K562 (cell line): Measurements from ENCODE around the gene UTP4. TPM values are rescaled to one million over a fixed set of nuclear protein-coding genes. Genes with fewer than 3 reads are reported as not detected.

Experiments
- ATAC-seq: fragments of 200-7000 bp; cut with Tn5 transposase; 3 replicates; pipeline ENCODE4 v1.9.1; 2020; ENCODE audit warnings: moderate library complexity
- BruUV-seq: library from RNA; stranded (reverse); fragments of 400-500 nt; replicated peaks from 2 replicates; lab custom pipeline; 2021; lab: Mats Ljungman, UMichigan
- CTCF ChIA-PET: fragments of 300-600 bp; formaldehyde crosslinking; extraction: SDS; loops from one replicate; lab custom pipeline; 2021; ENCODE audit warnings: low intra/inter-chr PET ratio; lab: Yijun Ruan, JAX
- POLR2A ChIA-PET: fragments of 300-600, 350-650 bp; sonication (Branson Sonifier 250); formaldehyde crosslinking; extraction: SDS; loops from one replicate; lab custom pipeline; 2021; ENCODE audit warnings: antibody characterized with exemption, inconsistent platforms; lab: Yijun Ruan, JAX
- DNase-seq, 4 experiments: peaks; one replicate each; pipeline versions ENCODE4 v3.0.0 to v3.0.0-alpha.2; 2011 to 2018; ENCODE audit warnings: low spot score in 3 of 4, mixed read lengths in 3 of 4; ENCODE audit errors: extremely low read depth in 1 of 4
- FAIRE-seq: peaks from 2 replicates; lab custom pipeline; 2011; peaks lifted over from hg19 to GRCh38; lab: Jason Lieb, UNC
- H2AFZ ChIP-seq: 2 replicates; pipeline ENCODE4 v1.6.0; 2011; ENCODE audit warnings: low read depth, low read length, control low read depth, inconsistent platforms
- H3K27ac ChIP-seq: fragments of 200-600 bp; 3 replicates; pipeline ENCODE4 v1.8.0; 2011; ENCODE audit warnings: low read depth, mild to moderate bottlenecking, control low read depth, inconsistent platforms, low read length, moderate library complexity, mixed read lengths; ENCODE audit errors: extremely low read depth
- H3K27me3 ChIP-seq, 2 experiments: fragments of 300-600 bp in 1 of 2; 2 replicates in 1 of 2; 3 replicates in 1 of 2; pipeline versions ENCODE4 v1.6.0 to v1.8.0; 2011; ENCODE audit warnings: inconsistent platforms in 2 of 2, low read length in 2 of 2, mild to moderate bottlenecking in 1 of 2, mixed read lengths in 1 of 2, moderate library complexity in 1 of 2; ENCODE audit not compliant: control insufficient read depth in 2 of 2, insufficient read depth in 2 of 2
- H3K36me3 ChIP-seq: fragments of 300-600 bp; 3 replicates; pipeline ENCODE4 v1.8.0; 2011; ENCODE audit warnings: mild to moderate bottlenecking, low read length, inconsistent platforms; ENCODE audit not compliant: control insufficient read depth, insufficient read depth
- H3K4me1 ChIP-seq, 2 experiments: fragments of 200-600 bp in 1 of 2; replicated peaks in 1 of 2; 2 replicates in 1 of 2; 3 replicates in 1 of 2; pipeline versions ENCODE4 v1.5.1 to v1.8.0; 2011; ENCODE audit warnings: inconsistent platforms in 2 of 2, low read length in 2 of 2, mild to moderate bottlenecking in 1 of 2, mixed read lengths in 1 of 2, moderate library complexity in 1 of 2; ENCODE audit not compliant: control insufficient read depth in 2 of 2, insufficient read depth in 2 of 2
- H3K4me2 ChIP-seq: 2 replicates; pipeline ENCODE4 v1.6.1; 2011; ENCODE audit warnings: low read length, control low read depth, inconsistent platforms, mixed read lengths; ENCODE audit not compliant: insufficient read depth
- H3K4me3 ChIP-seq: fragments of 200-600 bp; sonication (generic), shearing (Covaris generic); 2 replicates; pipeline ENCODE4 v1.5.1; 2016; ENCODE audit warnings: control low read depth, inconsistent platforms
- H3K79me2 ChIP-seq: fragments of 200-600 bp; 3 replicates; pipeline ENCODE4 v1.8.0; 2011; ENCODE audit warnings: low read length, inconsistent platforms; ENCODE audit not compliant: control insufficient read depth, insufficient read depth
- H3K9ac ChIP-seq, 2 experiments: 2 replicates each; pipeline versions ENCODE4 v1.6.0 to v1.6.1; 2011; ENCODE audit warnings: low read depth in 2 of 2, low read length in 2 of 2, control low read depth in 1 of 2, inconsistent platforms in 1 of 2, mild to moderate bottlenecking in 1 of 2, mixed read lengths in 1 of 2; ENCODE audit not compliant: insufficient read depth in 1 of 2
- H3K9me1 ChIP-seq: one replicate; pipeline ENCODE4 v1.6.0; 2011; ENCODE audit warnings: inconsistent platforms, mild to moderate bottlenecking, low read length, moderate library complexity; ENCODE audit not compliant: control insufficient read depth, insufficient read depth
- H3K9me3 ChIP-seq: replicated peaks from 2 replicates; pipeline ENCODE4 v1.5.1; 2011; ENCODE audit warnings: low read depth, low read length, inconsistent platforms; ENCODE audit not compliant: control insufficient read depth, insufficient read depth
- H4K20me1 ChIP-seq: replicated peaks from 2 replicates; pipeline ENCODE4 v1.6.1; 2011; ENCODE audit warnings: low read length, inconsistent platforms, mixed read lengths; ENCODE audit not compliant: control insufficient read depth, insufficient read depth
- DMBX1 ChIP-seq: fragments of 250-450 bp; sonication (Bioruptor Pico); IDR thresholded peaks from 2 replicates; pipeline ENCODE4 v1.8.0; 2022; ENCODE audit warnings: inconsistent platforms, mild to moderate bottlenecking, moderate library complexity, borderline replicate concordance
- EZH2 ChIP-seq: IDR thresholded peaks from 2 replicates; pipeline ENCODE4 v1.6.1; 2012; ENCODE audit warnings: low read depth, mild to moderate bottlenecking, inconsistent platforms, low read length, borderline replicate concordance
- FOXK2 ChIP-seq, 2 experiments: fragments of 450-650 bp; IDR thresholded peaks in 1 of 2; conservative IDR thresholded peaks in 1 of 2; 2 replicates each; pipeline ENCODE4 v1.6.1; 2016; ENCODE audit warnings: low read depth in 2 of 2, mild to moderate bottlenecking in 1 of 2
- LCOR ChIP-seq: sonication (generic); formaldehyde crosslinking; IDR thresholded peaks from 2 replicates; pipeline ENCODE4 v1.8.0; 2022; ENCODE audit warnings: mild to moderate bottlenecking, missing genetic modification reagents
- NONO ChIP-seq, 2 experiments: fragments of 200-400 bp in 1 of 2; fragments of 450-650 bp in 1 of 2; formaldehyde crosslinking in 1 of 2; IDR thresholded peaks; 2 replicates each; pipeline ENCODE4 v1.6.1; 2017; ENCODE audit warnings: low read depth in 2 of 2, mild to moderate bottlenecking in 2 of 2, moderate library complexity in 2 of 2, low read length in 1 of 2
- NR4A1 ChIP-seq, 2 experiments: fragments of 250-450 bp in 1 of 2; fragments of 450-650 bp in 1 of 2; sonication (Bioruptor Pico) in 1 of 2; IDR thresholded peaks; 2 replicates each; pipeline versions ENCODE4 v1.4.0 to v1.6.1; 2016 to 2020; ENCODE audit warnings: mild to moderate bottlenecking in 2 of 2, missing compliant biosample characterization in 1 of 2, missing genetic modification characterization in 1 of 2, moderate library complexity in 1 of 2
- ZNF184 ChIP-seq: sonication (generic); formaldehyde crosslinking; IDR thresholded peaks from 2 replicates; pipeline ENCODE4 v1.5.0; 2020; ENCODE audit warnings: missing genetic modification reagents
- WGBS: fragments of 100-300 bp; shearing (Covaris generic); methylation state at CpG from one replicate; pipeline ENCODE4 v1.1.6; 2016; ENCODE audit warnings: low coverage, mixed read lengths; ENCODE audit not compliant: insufficient coverage; ENCODE audit errors: missing lambda C conversion rate; 5-methylcytosine and 5-hydroxymethylcytosine counted together
- in situ Hi-C: fragments of 300-500 bp; cut with MboI; formaldehyde crosslinking; loops from 4 replicates; pipeline ENCODE4 v1.15.0; 2018; ENCODE audit warnings: inconsistent platforms, mixed read lengths
- intact Hi-C: fragments of 100-400 bp; cut with micrococcal nuclease; formaldehyde crosslinking; loops from 2 replicates; pipeline ENCODE4 v1.14.2; 2022
- polyA plus RNA-seq, 8 experiments: library from polyadenylated mRNA; depleted of rRNA in 4 of 8; stranded (reverse) in 5 of 8; unstranded in 3 of 8; fragments of >200 nt; fragmentation: Nextera tagmentation in 2 of 8; fragmentation: Illumina TruSeq in 1 of 8; extraction: Ambion mirVana in 2 of 8; extraction: Trizol in 1 of 8; gene quantifications; 2 replicates each; pipeline versions ENCODE4 v1.2.1 to v1.2.3, GENCODE V29; 2011 to 2014; ENCODE audit warnings: inconsistent platforms in 1 of 8, missing spikeins in 1 of 8
- total RNA-seq, 7 experiments: library from RNA; depleted of rRNA in 6 of 7; stranded (reverse); fragments of >200 nt in 6 of 7; fragmentation: Illumina TruSeq in 2 of 7; extraction: Trizol in 2 of 7; gene quantifications; 2 replicates each; pipeline versions ENCODE4 v1.2.1 to v1.2.3, GENCODE V29; 2011 to 2021; ENCODE audit warnings: low replicate concordance in 1 of 7
- TF ChIP-seq, protein P1 (sequence below), 2 experiments: fragments of 450-650 bp; IDR thresholded peaks; 2 replicates each; pipeline ENCODE4 v1.6.1; 2016; ENCODE audit warnings: mild to moderate bottlenecking in 2 of 2, borderline replicate concordance in 1 of 2, low read depth in 1 of 2, moderate library complexity in 1 of 2
- TF ChIP-seq, protein P2 (sequence below): fragments of 200-800 bp; sonication (Bioruptor generic); IDR thresholded peaks from 2 replicates; pipeline ENCODE4 v1.6.1; 2017; ENCODE audit warnings: missing genetic modification characterization, missing compliant biosample characterization

The UTP4 gene
- total and polyA plus RNA-seq, 9 of the 15 experiments (the other 6 are each of a cell fraction or from before 2014, with no cell fraction given), result 46.1 to 203 (median 145) TPM

DNA sequence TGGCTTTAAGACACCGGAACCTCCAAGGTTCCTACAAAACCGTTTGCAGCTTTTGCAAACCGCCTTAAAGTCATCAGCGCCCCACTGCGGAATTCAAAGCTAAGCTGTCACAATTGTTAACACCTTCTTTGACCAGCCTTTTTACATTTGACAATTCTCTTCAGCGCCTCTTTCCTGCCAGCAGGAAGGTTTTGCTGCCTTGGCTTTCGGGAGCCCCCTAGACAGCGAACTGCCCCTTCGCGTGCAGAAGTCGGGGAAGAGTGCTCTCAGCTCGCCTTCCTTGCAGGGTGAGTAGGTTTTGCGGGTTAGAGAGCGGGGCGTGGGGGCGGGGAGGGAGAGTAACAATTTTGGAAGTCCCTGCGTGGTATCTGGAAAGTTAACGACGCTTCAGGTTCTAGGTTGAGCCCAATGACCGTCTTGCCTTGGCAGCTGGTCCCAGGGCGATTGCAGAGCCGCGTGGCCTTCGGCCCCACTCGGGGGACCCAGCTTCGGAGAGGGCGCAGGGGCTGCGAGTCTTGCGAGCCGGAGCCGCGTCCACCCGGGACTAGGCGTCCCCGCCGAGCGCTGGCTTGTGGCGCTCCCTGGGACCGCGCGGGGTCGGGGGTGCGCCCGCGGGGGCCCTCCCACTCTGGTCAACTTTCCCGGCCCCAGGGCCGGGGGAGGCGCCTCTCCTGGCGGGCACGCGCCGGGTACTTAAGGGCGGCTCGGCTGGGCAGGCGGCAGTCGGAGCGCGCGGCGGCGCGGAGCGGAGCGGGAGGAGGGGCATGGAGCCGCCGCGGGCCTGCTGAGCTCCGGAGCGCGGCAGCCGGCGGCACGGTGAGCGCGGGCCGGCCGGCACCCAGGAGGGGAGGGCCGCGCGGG is 26.7 kb upstream of the UTP4 start, which contains the start of gene HAS3:
Gene HAS3, plus strand, starts transcription at position 153 of the 861 bp plus-strand sequence. CDS start 3,743 bp downstream, outside the sequence.
- Histone ChIP-seq H3K9me3 (no peaks in the 10 kb centered on the region), H3K79me2 (no peaks in the 10 kb centered on the region), H3K4me3 (peak within 1 kb of the TSS; percentile 65), H3K36me3 (peaks cover 3% of the 10 kb centered on the region; the same call in 2 of the 3 replicates), H3K4me1 (peaks cover 0 to 25% of the 10 kb centered on the region in 2 experiments; a peak in 3 of 5 replicates), H3K9ac (peak within 1 kb of the TSS; percentile 44 to 92; a peak in 3 of 4 replicates), H3K9me1 (no peaks in the 10 kb centered on the region), H4K20me1 (no peaks in the 10 kb centered on the region), H3K27me3 (peaks cover 2 to 8% of the 10 kb centered on the region in 2 experiments; a peak in 1 of 5 replicates), H3K4me2 (peak within 1 kb of the TSS; percentile 81), H2AFZ (peak within 1 kb of the TSS; percentile 92), H3K27ac (no peak within 1 kb of the TSS; the same call in 2 of the 3 replicates)
- ChIA-PET CTCF (interaction anchor here (0.9 to 2.9 kb wide), 5 partner anchors 133 to 402 kb away, joined by 3 to 20 read pairs (median 4); no protein-coding TSS in a partner anchor), POLR2A (interaction anchor here (0.6 to 0.8 kb wide), 5 partner anchors 34 to 371 kb away, joined by 3 read pairs; no protein-coding TSS in a partner anchor)
- intact Hi-C loops (loop anchor here (1.0 to 5.0 kb wide), 3 partner anchors 118 to 258 kb away; no protein-coding TSS in a partner anchor), in situ Hi-C loops (no loop called here)
- BruUV-seq, result no TSS peak
- under 1% methylated on average over 61 of the region's 80 CpGs for WGBS
- peak; percentile 61 to 85 (median 79) for DNase-seq
- FAIRE-seq, result peak; percentile 93
- peak; percentile 87 for ATAC-seq
- TF ChIP-seq NR4A1 (CRISPR knock-in tag; IDR thresholded peaks at IDR 0.05) (no peak), NR4A1 (tag; IDR thresholded peaks at IDR 0.05) (no peak), ZNF184 (no peak), NONO (IDR thresholded peaks at IDR 0.05; ENCODE audit: low read depth in 2 of 2, low read length in 1 of 2) (peak in 1 of 2 experiments; percentile 54; a peak in 1 of 4 replicates), DMBX1 (CRISPR knock-in tag) (no peak), FOXK2 (conservative IDR thresholded peaks at IDR 0.05 in 1 of 2, IDR thresholded peaks at IDR 0.05 in 1 of 2; ENCODE audit: low read depth in 2 of 2) (no peak), EZH2 (no peak), LCOR (CRISPR knock-in tag) (peak; percentile 53; the same call in 1 of the 2 replicates)
- TF ChIP-seq, protein P1, sequence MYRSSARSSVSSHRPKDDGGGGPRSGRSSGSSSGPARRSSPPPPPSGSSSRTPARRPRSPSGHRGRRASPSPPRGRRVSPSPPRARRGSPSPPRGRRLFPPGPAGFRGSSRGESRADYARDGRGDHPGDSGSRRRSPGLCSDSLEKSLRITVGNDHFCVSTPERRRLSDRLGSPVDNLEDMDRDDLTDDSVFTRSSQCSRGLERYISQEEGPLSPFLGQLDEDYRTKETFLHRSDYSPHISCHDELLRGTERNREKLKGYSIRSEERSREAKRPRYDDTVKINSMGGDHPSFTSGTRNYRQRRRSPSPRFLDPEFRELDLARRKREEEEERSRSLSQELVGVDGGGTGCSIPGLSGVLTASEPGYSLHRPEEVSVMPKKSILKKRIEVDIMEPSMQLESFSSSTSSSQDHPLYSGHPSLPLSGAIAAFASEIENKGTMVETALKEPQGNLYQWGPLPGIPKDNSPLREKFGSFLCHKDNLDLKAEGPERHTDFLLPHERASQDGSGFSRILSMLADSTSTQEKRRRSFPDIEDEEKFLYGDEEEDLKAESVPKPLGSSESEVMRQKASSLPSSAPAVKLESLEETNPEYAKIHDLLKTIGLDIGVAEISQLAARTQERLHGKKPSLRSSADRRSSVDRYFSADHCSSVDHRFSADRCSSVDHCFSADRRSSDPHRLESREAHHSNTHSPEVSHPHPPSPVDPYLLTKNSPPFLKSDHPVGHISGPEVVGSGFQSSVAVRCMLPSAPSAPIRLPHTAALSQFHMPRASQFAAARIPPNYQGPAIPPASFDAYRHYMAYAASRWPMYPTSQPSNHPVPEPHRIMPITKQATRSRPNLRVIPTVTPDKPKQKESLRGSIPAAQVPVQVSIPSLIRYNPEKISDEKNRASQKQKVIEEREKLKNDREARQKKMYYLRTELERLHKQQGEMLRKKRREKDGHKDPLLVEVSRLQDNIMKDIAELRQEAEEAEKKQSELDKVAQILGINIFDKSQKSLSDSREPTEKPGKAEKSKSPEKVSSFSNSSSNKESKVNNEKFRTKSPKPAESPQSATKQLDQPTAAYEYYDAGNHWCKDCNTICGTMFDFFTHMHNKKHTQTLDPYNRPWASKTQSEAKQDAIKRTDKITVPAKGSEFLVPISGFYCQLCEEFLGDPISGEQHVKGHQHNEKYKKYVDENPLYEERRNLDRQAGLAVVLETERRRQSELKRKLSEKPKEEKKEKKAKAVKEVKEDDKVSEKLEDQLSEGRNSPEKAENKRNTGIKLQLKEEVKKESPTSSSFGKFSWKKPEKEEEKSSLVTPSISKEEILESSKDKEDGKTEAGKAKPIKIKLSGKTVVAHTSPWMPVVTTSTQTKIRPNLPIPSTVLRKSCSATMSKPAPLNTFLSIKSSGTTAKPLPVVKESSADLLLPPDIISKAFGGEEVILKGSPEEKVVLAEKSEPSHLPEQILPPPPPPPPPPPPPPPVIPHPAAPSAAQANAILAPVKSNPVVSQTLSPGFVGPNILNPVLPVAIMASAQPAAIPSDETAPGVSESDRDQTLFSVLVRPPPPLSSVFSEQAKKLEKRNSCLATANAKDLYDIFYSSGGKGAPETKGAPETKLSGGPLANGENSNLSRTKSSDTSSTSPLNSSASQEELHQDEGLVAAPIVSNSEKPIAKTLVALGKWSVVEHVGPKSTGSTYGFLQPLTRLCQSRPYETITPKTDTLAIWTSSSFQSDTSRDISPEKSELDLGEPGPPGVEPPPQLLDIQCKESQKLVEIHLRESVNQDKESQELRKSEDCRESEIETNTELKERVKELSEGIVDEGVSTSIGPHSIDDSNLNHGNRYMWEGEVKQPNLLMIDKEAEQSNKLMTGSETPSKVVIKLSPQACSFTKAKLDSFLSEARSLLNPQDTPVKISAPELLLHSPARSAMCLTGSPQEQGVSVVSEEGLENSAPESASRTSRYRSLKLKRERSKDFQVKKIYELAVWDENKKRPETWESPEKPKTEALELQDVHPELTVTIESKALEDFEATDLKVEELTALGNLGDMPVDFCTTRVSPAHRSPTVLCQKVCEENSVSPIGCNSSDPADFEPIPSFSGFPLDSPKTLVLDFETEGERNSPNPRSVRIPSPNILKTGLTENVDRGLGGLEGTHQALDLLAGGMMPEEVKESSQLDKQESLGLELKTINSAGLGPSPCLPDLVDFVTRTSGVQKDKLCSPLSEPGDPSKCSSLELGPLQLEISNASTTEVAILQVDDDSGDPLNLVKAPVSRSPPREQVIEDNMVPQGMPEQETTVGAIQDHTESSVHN (IDR thresholded peaks at IDR 0.05; ENCODE audit: borderline replicate concordance in 1 of 2, low read depth in 1 of 2), result no peak
- TF ChIP-seq, protein P2, sequence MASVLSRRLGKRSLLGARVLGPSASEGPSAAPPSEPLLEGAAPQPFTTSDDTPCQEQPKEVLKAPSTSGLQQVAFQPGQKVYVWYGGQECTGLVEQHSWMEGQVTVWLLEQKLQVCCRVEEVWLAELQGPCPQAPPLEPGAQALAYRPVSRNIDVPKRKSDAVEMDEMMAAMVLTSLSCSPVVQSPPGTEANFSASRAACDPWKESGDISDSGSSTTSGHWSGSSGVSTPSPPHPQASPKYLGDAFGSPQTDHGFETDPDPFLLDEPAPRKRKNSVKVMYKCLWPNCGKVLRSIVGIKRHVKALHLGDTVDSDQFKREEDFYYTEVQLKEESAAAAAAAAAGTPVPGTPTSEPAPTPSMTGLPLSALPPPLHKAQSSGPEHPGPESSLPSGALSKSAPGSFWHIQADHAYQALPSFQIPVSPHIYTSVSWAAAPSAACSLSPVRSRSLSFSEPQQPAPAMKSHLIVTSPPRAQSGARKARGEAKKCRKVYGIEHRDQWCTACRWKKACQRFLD (CRISPR knock-in tag), result no peak
